Choroid plexus epithelial cell (primary cell): ENCODE measurements around the gene BAZ2B.
"Not testable (repeated sequence)": the region's sequence is repeated elsewhere in the genome, so short reads cannot be mapped to it uniquely, and the experiment has no call there.

Experiments
- DNase-seq: peaks from one replicate; pipeline ENCODE4 v3.0.0-alpha.2; 2010; ENCODE audit warnings: low read depth
- H3K4me3 ChIP-seq: 2 replicates; pipeline ENCODE4 v1.5.1; 2011; ENCODE audit warnings: low read depth, mild to moderate bottlenecking, control low read depth, low read length, moderate library complexity
- CTCF ChIP-seq: conservative IDR thresholded peaks from 2 replicates; pipeline ENCODE4 v1.5.1; 2011; ENCODE audit warnings: low read depth, mild to moderate bottlenecking, control low read depth, inconsistent platforms, low read length, moderate library complexity

Gene BAZ2B

GRCh38 chr2:159380685-159381239 is 235.6 kb downstream of the BAZ2B start:
- no peak for DNase-seq
- TF ChIP-seq CTCF: no peak

GRCh38 chr2:159379181-159379580 is 237.2 kb downstream of the BAZ2B start:
- no peak overlapping the region for H3K4me3 ChIP-seq
- no peak for TF ChIP-seq CTCF
- no peak for DNase-seq

More at GRCh38 chr2:159380685-159381239, 235.6 kb downstream of the BAZ2B start:
- no peak overlapping the region for H3K4me3 ChIP-seq

- no peak overlapping the region for H3K4me3 ChIP-seq
- no peak for DNase-seq
- TF ChIP-seq CTCF: no peak
Measured at GRCh38 chr2:159375241-159375640, 241.1 kb downstream of the BAZ2B start.

- TF ChIP-seq CTCF: no peak
- no peak for DNase-seq
- no peak overlapping the region for H3K4me3 ChIP-seq
Measured at GRCh38 chr2:159371506-159371905, 244.8 kb downstream of the BAZ2B start.

GRCh38 chr2:159366538-159366937 is 249.8 kb downstream of the BAZ2B start:
- no peak for DNase-seq
- TF ChIP-seq CTCF: no peak
- no peak overlapping the region for H3K4me3 ChIP-seq

GRCh38 chr2:159362816-159363251 is 253.5 kb downstream of the BAZ2B start:
- peak; percentile 79 for DNase-seq
- peak; percentile 17 for TF ChIP-seq CTCF

GRCh38 chr2:159362094-159362493 is 254.3 kb downstream of the BAZ2B start:
- no peak for DNase-seq
- TF ChIP-seq CTCF: no peak

More at GRCh38 chr2:159362816-159363251, 253.5 kb downstream of the BAZ2B start:
- no peak overlapping the region for H3K4me3 ChIP-seq

GRCh38 chr2:159361603-159362002 is 254.7 kb downstream of the BAZ2B start:
- not testable (repeated sequence) for H3K4me3 ChIP-seq, DNase-seq

More at GRCh38 chr2:159362094-159362493, 254.3 kb downstream of the BAZ2B start:
- no peak overlapping the region for H3K4me3 ChIP-seq
